Neural crest cell (in vitro differentiated cells): ENCODE data around the gene DIP2C. TPM values are rescaled to one million over a fixed set of nuclear protein-coding genes. Genes with fewer than 3 reads are reported as not detected.
A peak's percentile ranks its signal among the peaks of the same experiment; 100 is the strongest.

Experiments used
- DNase-seq: peaks from one replicate; pipeline ENCODE4 v3.0.0; 2021; ENCODE audit warnings: low read depth, mixed read lengths, low spot score
- H3K27ac Mint-ChIP-seq: one replicate; pipeline ENCODE4 v1.8.0; 2021; ENCODE audit warnings: mild to moderate bottlenecking, mixed read lengths; ENCODE audit not compliant: unreplicated experiment
- H3K27me3 Mint-ChIP-seq: 2 replicates; pipeline ENCODE4 v1.8.0; 2021; ENCODE audit warnings: low read depth, mild to moderate bottlenecking, mixed read lengths
- H3K36me3 Mint-ChIP-seq: 2 replicates; pipeline ENCODE4 v1.8.0; 2021; ENCODE audit warnings: low read depth, mild to moderate bottlenecking, mixed read lengths
- H3K4me1 Mint-ChIP-seq: 2 replicates; pipeline ENCODE4 v1.8.0; 2021; ENCODE audit warnings: mixed read lengths
- H3K4me3 Mint-ChIP-seq: one replicate; pipeline ENCODE4 v1.8.0; 2021; ENCODE audit warnings: mild to moderate bottlenecking, mixed read lengths
- H3K9me3 Mint-ChIP-seq: 2 replicates; pipeline ENCODE4 v1.8.0; 2021; ENCODE audit warnings: mixed read lengths
- CTCF ChIP-seq: fragments of 200-600 bp; sonication (generic); conservative IDR thresholded peaks from 2 replicates; pipeline ENCODE4 v1.5.0; 2021; ENCODE audit warnings: antibody characterized with exemption, mild to moderate bottlenecking
- total RNA-seq: library from RNA; stranded (reverse); gene quantifications from 2 replicates; pipeline ENCODE4 v1.2.1, GENCODE V29; 2021

The DIP2C gene
- total RNA-seq, 1 donor from 2014 or later: 21.7 TPM

GRCh38 chr10:619710-620109 is 69.8 kb downstream of the DIP2C start:
- Mint-ChIP-seq H3K9me3 (no peaks in the 10 kb centered on the region), H3K4me1 (peaks cover 59% of the 10 kb centered on the region), H3K27ac (no peak overlapping the region), H3K27me3 (no peaks in the 10 kb centered on the region), H3K36me3 (no peaks in the 10 kb centered on the region), H3K4me3 (no peak overlapping the region)
- no peak for TF ChIP-seq CTCF
- no peak for DNase-seq

DNA sequence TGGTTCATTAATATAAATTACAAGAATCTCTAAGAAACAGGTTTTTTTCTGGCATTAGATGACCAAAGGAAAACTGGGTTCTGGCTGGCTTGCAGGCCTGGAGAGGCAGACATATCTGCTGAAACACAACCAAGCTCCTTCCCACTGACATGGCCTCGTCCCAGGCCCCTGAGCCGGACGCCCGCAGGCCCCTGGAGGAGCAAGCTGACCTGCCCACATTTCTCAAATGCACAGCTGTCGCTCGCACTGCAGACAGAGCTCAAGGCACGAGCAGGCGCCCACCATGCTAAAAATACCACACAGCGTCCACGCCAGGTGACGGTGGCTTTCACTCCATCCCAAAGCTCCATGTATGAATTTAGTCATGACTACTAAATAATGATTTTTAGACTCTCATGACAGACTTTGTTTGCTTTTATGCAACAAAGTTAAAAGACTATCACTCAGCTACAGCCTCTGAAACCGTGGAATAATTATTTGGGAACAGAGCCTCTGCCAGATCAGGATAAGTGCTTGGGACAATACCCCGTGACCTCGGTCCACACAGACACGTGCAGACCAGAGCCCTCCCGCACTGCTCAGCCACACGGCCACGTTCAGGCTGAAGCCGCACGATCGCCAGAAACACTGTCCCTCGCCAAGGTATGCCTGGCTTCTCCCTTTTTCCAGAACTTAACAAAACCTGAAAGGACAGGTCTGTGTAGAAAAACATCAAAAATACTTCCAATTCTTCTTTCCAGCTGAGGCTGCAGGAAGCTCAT is 71.1 kb downstream of the DIP2C start:
- Mint-ChIP-seq H3K36me3 (no peaks in the 10 kb centered on the region), H3K4me3 (no peak overlapping the region), H3K27ac (no peak overlapping the region), H3K9me3 (no peaks in the 10 kb centered on the region), H3K4me1 (peaks cover 62% of the 10 kb centered on the region), H3K27me3 (no peaks in the 10 kb centered on the region)
- TF ChIP-seq CTCF: no peak
- DNase-seq: no peak

DNA sequence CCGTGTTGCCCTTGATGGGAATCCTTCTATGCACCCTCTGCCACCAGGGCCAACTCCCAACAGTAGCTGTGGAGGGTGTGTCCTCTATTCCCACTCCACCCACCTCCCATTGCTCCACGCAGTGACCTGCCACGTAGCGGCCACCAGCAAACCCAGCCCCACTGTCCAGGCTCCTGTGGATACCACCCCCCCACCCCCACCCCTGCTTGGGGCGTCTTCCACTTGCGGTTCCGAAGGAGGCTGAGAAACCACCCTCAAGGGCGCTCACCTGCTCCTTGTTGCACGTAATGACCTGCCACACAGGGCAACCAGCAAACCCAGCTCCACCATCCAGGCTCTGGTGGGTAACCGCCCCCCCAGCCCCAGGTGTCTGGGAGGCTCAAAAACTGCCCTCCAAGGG is 72.0 kb downstream of the DIP2C start:
- Mint-ChIP-seq H3K4me3 (no peak overlapping the region), H3K27me3 (no peaks in the 10 kb centered on the region), H3K36me3 (no peaks in the 10 kb centered on the region), H3K9me3 (no peaks in the 10 kb centered on the region), H3K4me1 (peaks cover 60% of the 10 kb centered on the region), H3K27ac (no peak overlapping the region)
- no peak for DNase-seq
- no peak for TF ChIP-seq CTCF

DNA sequence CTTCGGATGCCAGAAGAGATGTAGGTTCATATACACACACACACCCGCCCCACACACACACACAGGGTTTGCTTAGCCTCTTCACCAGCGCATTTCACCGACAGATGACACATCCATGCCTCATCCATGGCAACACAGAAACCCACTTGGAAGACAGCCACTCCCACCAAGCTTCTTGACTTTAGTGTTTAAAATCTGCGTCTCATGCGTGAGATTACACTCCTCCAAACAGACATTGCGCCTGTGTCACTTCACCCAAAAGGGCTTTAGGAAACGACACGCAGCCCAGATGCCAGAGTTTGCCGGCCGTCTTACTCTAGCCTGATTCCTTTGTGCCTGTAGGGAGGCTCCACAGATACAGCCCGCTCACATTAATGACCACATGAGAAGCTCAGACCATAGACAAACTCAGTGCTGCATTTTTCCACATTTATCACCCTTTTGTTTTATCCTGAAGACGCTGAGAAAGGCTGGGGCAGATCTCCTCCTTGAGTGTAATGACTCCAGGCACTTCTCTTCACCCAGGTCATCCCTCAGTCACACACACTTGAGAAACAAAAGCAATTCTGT is 73.8 kb downstream of the DIP2C start:
- H3K4me1 Mint-ChIP-seq: peaks cover 58% of the 10 kb centered on the region
- no peaks in the 10 kb centered on the region for H3K9me3 Mint-ChIP-seq
- no peaks in the 10 kb centered on the region for H3K27me3 Mint-ChIP-seq
- DNase-seq: no peak
- H3K27ac Mint-ChIP-seq: no peak overlapping the region
- TF ChIP-seq CTCF: no peak
- no peaks in the 10 kb centered on the region for H3K36me3 Mint-ChIP-seq
- peak overlapping the region; percentile 0 for H3K4me3 Mint-ChIP-seq

GRCh38 chr10:614790-615582 is 74.5 kb downstream of the DIP2C start:
- no peak for DNase-seq
- no peaks in the 10 kb centered on the region for H3K36me3 Mint-ChIP-seq
- H3K27ac Mint-ChIP-seq: no peak overlapping the region
- H3K4me3 Mint-ChIP-seq: peak overlapping the region; percentile 5
- no peak for TF ChIP-seq CTCF
- H3K4me1 Mint-ChIP-seq: peaks cover 61% of the 10 kb centered on the region
- H3K9me3 Mint-ChIP-seq: no peaks in the 10 kb centered on the region
- H3K27me3 Mint-ChIP-seq: no peaks in the 10 kb centered on the region
